Chondrocyte (in vitro differentiated cells): ENCODE measurements around the gene CHPF. TPM values are rescaled to one million over a fixed set of nuclear protein-coding genes. Genes with fewer than 3 reads are reported as not detected.
A peak's percentile ranks its signal among the peaks of the same experiment; 100 is the strongest.

Experiments used
- DNase-seq: peaks from one replicate; pipeline ENCODE4 v3.0.0; 2021; ENCODE audit warnings: mixed read lengths, low spot score
- H3K27ac Mint-ChIP-seq: one replicate; pipeline ENCODE4 v1.8.0; 2021; ENCODE audit warnings: mild to moderate bottlenecking, moderate library complexity, mixed read lengths; ENCODE audit not compliant: unreplicated experiment
- H3K27me3 Mint-ChIP-seq: 2 replicates; pipeline ENCODE4 v1.8.0; 2021; ENCODE audit warnings: low read depth, mixed read lengths
- H3K36me3 Mint-ChIP-seq: 2 replicates; pipeline ENCODE4 v1.8.0; 2021; ENCODE audit warnings: low read depth, mixed read lengths
- H3K4me1 Mint-ChIP-seq: 2 replicates; pipeline ENCODE4 v1.8.0; 2021; ENCODE audit warnings: low read depth, mild to moderate bottlenecking, mixed read lengths
- H3K4me3 Mint-ChIP-seq: one replicate; pipeline ENCODE4 v1.8.0; 2021; ENCODE audit warnings: mild to moderate bottlenecking, moderate library complexity, mixed read lengths; ENCODE audit not compliant: unreplicated experiment
- H3K9me3 Mint-ChIP-seq: 2 replicates; pipeline ENCODE4 v1.8.0; 2021; ENCODE audit warnings: low read depth, mixed read lengths
- total RNA-seq: library from RNA; stranded (reverse); gene quantifications from 3 replicates; pipeline ENCODE4 v1.2.1, GENCODE V29; 2021
- TF ChIP-seq, protein P1 (sequence below): fragments of 200-600 bp; sonication (generic); IDR thresholded peaks from 2 replicates; pipeline ENCODE4 v1.5.0; 2021; ENCODE audit warnings: antibody characterized with exemption, mild to moderate bottlenecking, moderate library complexity

Gene CHPF
- total RNA-seq, 1 donor from 2014 or later: 276 TPM

DNA sequence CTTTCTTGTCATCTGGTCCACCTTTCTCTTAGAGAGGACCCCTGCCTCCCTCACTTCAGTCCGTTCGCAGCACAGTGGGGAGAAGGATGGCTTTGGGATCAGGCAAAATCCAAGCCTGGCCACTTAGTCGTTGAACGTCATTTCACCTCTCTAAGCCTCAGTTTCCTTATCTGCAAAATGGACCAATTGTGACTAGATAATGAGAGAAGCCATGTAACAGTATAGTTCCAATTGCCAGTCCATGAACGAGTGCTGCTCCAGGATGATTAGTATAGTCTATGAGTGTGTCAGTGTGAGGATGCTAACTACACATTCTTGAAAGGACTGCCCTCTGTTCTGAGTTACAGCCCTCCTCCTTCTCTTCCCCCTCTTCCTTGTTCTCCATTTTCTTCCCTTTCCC lies 29.6 kb upstream of the CHPF start:
- Mint-ChIP-seq H3K4me1 (peaks cover 28% of the 10 kb centered on the region), H3K36me3 (no peaks in the 10 kb centered on the region), H3K4me3 (no peak overlapping the region), H3K27me3 (no peaks in the 10 kb centered on the region), H3K27ac (no peak overlapping the region), H3K9me3 (no peaks in the 10 kb centered on the region)
- no peak for DNase-seq
- TF ChIP-seq, protein P1, sequence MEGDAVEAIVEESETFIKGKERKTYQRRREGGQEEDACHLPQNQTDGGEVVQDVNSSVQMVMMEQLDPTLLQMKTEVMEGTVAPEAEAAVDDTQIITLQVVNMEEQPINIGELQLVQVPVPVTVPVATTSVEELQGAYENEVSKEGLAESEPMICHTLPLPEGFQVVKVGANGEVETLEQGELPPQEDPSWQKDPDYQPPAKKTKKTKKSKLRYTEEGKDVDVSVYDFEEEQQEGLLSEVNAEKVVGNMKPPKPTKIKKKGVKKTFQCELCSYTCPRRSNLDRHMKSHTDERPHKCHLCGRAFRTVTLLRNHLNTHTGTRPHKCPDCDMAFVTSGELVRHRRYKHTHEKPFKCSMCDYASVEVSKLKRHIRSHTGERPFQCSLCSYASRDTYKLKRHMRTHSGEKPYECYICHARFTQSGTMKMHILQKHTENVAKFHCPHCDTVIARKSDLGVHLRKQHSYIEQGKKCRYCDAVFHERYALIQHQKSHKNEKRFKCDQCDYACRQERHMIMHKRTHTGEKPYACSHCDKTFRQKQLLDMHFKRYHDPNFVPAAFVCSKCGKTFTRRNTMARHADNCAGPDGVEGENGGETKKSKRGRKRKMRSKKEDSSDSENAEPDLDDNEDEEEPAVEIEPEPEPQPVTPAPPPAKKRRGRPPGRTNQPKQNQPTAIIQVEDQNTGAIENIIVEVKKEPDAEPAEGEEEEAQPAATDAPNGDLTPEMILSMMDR: no peak

DNA sequence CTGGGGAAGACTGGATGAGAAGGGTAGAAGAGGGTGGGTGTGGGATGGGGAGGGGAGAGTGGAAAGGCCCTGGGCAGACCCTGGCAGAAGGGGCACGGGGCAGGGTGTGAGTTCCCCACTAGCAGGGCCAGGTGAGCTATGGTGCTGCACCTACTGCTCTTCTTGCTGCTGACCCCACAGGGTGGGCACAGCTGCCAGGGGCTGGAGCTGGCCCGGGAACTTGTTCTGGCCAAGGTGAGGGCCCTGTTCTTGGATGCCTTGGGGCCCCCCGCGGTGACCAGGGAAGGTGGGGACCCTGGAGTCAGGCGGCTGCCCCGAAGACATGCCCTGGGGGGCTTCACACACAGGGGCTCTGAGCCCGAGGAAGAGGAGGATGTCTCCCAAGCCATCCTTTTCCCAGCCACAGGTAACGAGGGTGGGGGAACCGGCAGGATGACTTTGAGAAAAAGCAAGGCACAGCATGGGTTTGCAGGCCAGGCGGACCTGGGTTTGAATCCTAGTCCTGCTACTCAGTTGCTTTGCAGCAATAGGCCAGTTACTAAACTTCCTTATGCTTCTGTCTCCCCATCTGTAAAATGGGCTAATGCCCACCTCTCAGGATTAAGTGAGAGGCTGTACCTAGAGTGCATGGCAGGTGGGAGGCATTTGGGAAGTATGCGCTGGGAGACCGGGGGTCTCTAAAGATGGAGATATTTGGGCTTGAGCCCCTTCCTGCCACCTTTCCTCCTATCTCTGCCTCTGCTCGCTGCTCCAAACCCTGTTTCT lies 28.8 kb upstream of the CHPF start, which contains the start of gene INHA:
Gene INHA, plus strand, starts transcription at position 74 of the 765 bp plus-strand sequence. Its CDS starts 65 bp downstream, at position 139.
- TF ChIP-seq, protein P1: no peak
- H3K4me1 Mint-ChIP-seq: peaks cover 28% of the 10 kb centered on the region
- peak within 1 kb of the TSS; percentile 69 for H3K27ac Mint-ChIP-seq
- no peaks in the 10 kb centered on the region for H3K9me3 Mint-ChIP-seq
- DNase-seq: no peak
- no peaks in the 10 kb centered on the region for H3K27me3 Mint-ChIP-seq
- peaks cover 2% of the 10 kb centered on the region for H3K36me3 Mint-ChIP-seq
- peak within 1 kb of the TSS; percentile 67 for H3K4me3 Mint-ChIP-seq

DNA sequence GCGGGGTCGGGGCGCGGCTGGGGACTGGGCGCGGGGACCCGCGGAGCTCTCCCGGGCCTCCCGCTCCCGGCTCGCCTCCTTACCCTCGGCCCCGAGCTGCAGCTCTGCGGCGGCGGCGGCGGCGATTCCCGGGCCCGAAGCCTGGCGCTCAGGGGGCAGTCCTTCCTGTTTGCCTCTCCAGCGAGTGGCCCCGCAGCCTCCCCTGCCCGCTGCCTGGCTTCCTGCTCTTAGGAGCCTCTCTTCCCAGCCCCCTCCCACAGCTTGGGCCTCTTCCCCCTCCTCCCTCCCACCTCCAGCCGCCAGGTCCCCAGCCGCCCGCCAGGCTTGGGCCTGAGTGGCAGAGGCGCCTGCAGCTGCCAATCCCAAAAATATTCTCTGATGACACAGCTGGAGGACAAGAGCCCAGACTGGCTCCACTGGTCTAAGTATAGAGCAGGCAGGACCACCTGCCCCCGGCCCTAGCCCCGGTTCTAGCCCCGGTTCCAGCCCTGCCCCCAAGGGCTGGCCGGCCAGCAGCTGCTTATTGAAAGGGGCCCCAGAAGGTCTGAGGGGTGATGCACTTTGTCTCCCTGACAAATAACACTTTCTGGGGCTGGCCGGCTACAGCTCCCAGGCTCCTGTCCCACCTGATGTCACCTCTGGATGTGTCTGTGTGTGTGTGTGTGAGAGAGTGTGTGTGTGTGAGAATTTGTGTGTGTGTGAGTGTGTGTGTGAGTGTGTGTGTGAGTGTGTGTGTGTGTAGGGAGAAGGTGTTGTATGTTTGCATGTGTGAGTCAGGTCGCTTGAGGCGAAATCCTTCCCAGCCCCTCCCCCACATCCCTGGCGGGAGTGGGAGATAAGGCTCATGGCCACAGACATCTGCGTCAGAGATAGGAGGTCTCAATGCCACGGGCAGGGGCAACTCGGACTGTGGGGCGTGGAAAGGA lies 28.0 kb upstream of the CHPF start, which contains the start of gene OBSL1:
Gene OBSL1, minus strand, starts transcription at position 229 of the 926 bp plus-strand sequence. CDS start 307 bp downstream, outside the sequence.
- Mint-ChIP-seq H3K9me3 (no peaks in the 10 kb centered on the region), H3K27ac (peak within 1 kb of the TSS; percentile 69), H3K27me3 (no peaks in the 10 kb centered on the region), H3K4me3 (peak within 1 kb of the TSS; percentile 76), H3K36me3 (peaks cover 5% of the 10 kb centered on the region), H3K4me1 (peaks cover 20% of the 10 kb centered on the region)
- TF ChIP-seq, protein P1: no peak
- DNase-seq: peak; percentile 94

DNA sequence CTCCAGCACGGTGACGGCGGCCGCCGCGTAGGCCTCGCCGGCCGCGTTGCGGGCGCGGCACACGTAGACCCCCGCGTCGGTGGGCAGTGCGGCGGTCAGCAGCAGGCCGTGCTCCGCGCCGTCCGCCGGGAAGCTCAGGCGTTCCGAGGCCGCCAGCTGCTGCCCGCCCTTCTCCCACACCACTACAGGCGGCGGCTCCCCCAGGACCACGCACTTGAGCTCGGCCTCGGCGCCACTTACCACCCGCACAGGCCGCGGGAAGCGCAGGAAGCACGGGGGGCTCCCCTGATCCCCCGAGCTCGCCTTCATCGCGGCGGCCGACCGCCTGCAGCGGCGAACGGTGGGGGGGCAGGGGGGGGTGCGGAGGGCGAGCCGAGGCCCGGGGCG lies 27.3 kb upstream of the CHPF start:
- Mint-ChIP-seq H3K36me3 (peaks cover 9% of the 10 kb centered on the region), H3K27me3 (no peaks in the 10 kb centered on the region), H3K27ac (no peak overlapping the region), H3K9me3 (no peaks in the 10 kb centered on the region), H3K4me1 (peaks cover 20% of the 10 kb centered on the region), H3K4me3 (peak overlapping the region; percentile 59)
- DNase-seq: no peak
- TF ChIP-seq, protein P1: no peak
